Stimulated activated CD8-positive, alpha-beta memory T cell treated with anti-CD3 and anti-CD28 coated beads, Interleukin-12 subunit alpha, Interleukin-12 subunit beta, amount 100 ng/mL, for 24 hours (primary cell): ENCODE measurements around the gene CDR2L.
"Not testable (repeated sequence)": the region's sequence is repeated elsewhere in the genome, so short reads cannot be mapped to it uniquely, and the experiment has no call there.

Source experiments
- DNase-seq: peaks from one replicate; pipeline ENCODE4 v3.0.0-alpha.2; 2020; ENCODE audit errors: extremely low read depth

The CDR2L gene

GRCh38 chr17:75044716-75045115 is 57.3 kb downstream of the CDR2L start:
- no peak for DNase-seq

- DNase-seq: not testable (repeated sequence)
Observed at GRCh38 chr17:75045946-75046406, 58.5 kb downstream of the CDR2L start.

GRCh38 chr17:75046407-75047289 is 59.2 kb downstream of the CDR2L start, which contains the start of the genes ATP5PD and KCTD2:
ATP5PD (minus strand) TSS chr17:75046969; CDS start chr17:75042650, 4,319 bp downstream.
KCTD2 (plus strand) TSS chr17:75047225; CDS start chr17:75047251, 26 bp downstream.
- DNase-seq: peak; percentile 88

- DNase-seq: no peak
Observed at GRCh38 chr17:75047398-75048098, 60.1 kb downstream of the CDR2L start.

DNA sequence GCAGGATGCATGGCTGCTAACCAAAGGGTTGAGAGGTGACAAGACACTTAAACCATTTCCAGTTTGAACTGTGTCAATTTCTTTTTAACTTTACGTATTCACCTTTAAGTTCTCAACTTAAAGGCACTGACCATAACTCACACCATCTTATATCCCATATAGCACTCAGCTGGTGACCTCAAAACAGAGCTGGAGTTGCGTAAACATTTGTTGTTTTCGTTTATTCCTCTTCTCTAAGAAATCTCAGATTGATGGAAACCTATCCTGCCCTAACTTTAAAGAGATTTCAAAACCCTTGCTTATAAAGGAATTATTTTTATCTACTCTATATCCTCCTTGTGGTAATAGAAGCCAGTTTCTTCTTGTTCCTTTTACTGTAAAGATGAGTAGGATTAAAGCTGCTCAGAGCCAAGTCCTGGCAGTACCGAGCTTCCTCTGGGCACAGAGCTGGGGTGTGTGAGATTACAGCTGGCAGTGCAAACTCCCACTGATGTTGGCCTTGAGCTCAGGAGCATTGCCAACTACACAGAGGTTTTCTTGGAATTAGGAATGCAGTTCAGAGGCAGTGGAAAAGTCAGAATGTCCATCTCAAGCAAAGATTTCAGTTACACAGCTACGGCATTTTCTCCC is 60.9 kb downstream of the CDR2L start:
- no peak for DNase-seq

DNA sequence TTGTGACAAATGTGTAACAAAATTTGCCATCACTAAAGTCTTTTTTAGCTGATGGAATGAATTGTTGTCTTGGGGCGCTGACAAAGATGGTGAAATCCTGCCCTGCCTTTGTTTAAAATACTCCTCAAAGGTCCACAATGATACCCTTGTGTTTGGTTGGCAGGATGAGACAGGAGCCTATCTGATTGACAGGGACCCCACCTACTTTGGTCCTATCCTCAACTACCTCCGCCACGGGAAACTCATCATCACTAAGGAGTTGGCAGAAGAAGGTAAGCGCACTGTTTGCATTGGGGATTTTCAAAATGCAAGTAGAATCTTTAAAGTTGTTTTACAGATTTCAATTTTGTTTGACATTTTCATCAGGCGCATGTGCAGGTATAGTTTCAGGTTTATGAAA is 61.6 kb downstream of the CDR2L start:
- DNase-seq: no peak

GRCh38 chr17:75049706-75050105 is 62.3 kb downstream of the CDR2L start:
- DNase-seq: no peak

- no peak for DNase-seq
Observed at GRCh38 chr17:75051941-75052340, 64.5 kb downstream of the CDR2L start.
